ENCODE measurements around the gene GRB10.
"Not testable (repeated sequence)": the region's sequence is repeated elsewhere in the genome, so short reads cannot be mapped to it uniquely, and the experiment has no call there.

GRCh38 chr7:50773071-50773470 lies 9.6 kb downstream of the GRB10 start:
- not testable (repeated sequence) for TF ChIP-seq CTCF, POLR2A (IDR thresholded peaks at IDR 0.05)

All from Peyer's patch (tissue), 4 donors.